GM18505 (cell line): ENCODE results near the gene CHSY1.

Experiments used
- ATAC-seq: cut with Tn5 transposase; IDR thresholded peaks from one replicate; pipeline ENCODE4 v1.9.1; 2021; ENCODE audit not compliant: unreplicated experiment
- POLR2A ChIP-seq: IDR thresholded peaks from 4 replicates; pipeline ENCODE4 v1.6.1; 2011; ENCODE audit warnings: borderline replicate concordance; ENCODE audit not compliant: insufficient read depth, insufficient read length; ENCODE audit errors: extremely low read depth

Gene CHSY1

DNA sequence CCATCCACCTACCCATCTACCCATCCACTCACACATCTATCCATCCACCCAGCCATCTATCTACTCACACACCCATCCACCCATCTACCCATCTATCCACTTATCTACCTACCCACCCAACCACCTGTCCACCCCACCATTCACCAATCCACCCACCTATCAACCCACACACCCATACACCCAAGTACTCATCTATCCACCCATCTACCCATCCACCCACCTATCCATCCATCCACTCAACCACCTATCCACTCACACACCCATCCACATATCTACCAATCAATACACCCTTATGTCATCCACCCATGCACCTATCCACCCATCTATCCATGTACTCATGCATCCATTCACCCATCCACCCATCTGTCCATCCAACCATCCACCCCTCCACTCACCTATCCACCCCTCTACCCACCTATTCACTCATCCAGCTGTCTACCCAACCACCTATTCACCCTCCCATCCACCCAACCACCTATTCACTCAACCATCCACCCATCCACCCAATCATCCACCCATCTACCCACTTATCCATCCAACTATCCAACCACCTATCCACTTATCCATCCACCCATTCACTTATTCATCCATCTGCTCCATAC, 109.8 kb downstream of the CHSY1 start:
- no peak for TF ChIP-seq POLR2A
- ATAC-seq, result no peak

DNA sequence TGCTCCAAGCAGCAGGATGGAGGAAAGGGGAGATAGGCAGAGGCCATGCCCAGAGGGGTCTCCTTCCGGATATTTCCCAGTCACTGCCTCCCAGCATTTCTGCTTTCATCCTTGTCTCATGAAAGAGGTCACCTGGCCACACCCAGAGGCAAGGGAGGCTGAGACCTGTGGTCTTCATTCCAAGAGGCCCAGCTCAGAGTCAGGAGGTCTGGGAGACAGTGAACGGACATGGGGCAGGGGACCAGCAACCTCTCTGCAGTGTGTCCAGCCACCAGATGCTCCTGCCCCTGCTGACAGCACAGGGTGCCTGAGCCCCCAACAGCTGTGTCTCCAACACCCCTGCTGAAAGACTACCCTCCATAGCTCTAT, 111.2 kb downstream of the CHSY1 start:
- TF ChIP-seq POLR2A, result no peak

DNA sequence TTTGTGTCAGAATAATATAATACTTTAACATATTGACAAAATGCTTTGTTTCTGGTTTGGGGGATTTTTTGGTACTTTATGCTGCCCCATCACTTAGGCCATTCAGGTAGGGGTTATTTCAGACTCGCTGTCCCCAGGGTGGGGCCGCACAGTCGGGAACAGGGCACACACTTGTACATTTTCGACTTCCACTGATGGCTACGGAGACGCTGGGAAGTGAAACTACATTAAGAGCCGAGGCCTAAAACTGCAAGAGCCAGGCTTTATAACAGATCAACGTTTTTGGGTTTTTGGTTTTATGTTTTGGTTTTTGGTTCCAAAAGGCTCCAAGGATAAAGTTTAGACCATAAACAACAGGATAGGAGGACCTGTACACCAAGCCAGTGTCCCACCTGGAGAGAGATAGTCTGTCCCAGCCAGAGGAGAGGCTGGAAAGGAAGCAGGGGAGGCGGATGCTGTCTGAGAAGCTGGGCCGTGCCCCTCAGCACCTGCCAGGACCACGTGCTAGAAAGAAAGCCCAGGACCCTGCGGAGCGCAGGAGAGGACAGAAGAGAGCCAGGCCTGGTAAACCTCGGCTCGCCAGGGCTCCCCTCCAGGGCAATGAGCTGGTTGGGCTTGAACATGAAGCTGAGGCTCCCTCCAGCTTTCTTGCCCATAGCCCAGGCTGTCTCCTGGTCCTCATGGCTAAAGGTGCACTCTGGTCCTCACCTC, 111.7 kb downstream of the CHSY1 start:
- ATAC-seq, result no peak
- TF ChIP-seq POLR2A, result no peak

More for the DNA sequence above, 111.2 kb downstream of the CHSY1 start:
- ATAC-seq, result no peak

DNA sequence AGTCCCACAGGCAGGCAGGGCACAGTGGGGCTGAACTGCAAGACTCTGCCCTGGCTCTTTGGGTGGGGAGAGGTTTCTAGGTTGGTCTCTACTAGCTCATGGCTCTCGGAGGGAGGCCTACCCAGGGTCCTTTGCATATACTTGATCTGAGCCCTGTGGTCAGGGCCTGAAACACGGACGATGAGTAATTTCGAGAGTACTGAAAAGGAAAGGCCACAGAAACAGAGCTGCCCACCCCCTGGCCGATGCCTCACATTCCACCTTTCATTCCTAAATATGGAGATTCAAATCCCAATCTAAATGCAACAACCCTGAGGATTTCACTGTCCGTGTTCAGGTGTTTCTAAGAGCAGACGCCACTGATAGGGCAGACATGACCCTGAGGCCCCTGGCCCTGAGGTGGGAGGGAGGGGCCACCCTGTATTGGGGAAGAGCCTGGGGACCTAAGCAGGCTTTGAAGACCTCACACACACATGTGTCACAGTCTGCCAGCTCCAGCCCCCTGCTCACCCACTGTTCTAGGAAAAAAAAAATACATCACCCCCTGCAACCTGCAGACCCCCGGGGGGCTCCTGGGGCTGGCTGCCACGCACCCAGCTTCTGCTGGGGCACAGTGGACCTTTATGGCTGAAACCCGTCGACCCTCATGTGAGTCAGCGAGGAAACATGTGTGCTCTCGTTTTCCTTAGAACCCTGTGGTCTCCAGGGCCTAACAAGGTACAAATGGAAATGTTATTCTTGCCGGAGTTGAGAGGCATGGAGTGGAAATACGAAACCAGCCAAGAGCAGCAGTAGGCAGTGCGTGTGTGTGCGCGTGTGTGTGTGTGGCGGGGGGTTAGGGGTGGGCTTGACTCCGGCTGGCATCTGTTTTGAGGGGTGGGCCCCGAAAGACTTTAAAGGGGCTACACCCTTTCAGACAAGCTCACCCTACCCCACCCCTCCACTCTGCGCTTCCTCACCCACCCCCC, 112.7 kb downstream of the CHSY1 start:
- no peak for TF ChIP-seq POLR2A
- no peak for ATAC-seq

DNA sequence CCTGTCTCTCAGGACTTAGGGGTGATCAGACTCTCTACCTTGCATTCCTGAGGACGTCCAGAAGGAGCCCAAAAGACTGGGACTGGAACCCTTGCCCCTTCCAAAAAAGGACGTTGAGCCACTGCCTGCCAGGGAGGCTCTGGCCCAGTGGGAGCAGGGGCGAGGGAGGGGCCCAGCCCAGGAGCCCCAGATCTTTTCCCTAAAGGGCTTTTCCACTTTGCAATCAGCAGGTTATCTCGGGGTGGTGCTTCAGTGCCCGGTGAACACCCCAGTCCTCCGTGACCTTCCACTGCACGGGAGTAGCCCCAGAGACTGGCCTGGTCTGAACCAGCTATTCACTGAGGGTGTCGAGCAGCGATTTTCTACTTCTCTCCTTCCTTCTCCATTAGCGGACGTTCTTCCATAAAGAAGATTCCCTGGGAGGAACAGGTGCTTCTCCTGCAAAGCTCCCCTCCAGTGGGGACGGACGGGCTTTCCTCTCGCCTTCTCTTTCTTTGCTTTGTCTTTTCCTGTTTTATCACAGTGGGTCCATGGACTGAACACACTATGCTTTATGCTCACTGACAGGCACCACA, 113.7 kb downstream of the CHSY1 start:
- no peak for ATAC-seq
- no peak for TF ChIP-seq POLR2A

DNA sequence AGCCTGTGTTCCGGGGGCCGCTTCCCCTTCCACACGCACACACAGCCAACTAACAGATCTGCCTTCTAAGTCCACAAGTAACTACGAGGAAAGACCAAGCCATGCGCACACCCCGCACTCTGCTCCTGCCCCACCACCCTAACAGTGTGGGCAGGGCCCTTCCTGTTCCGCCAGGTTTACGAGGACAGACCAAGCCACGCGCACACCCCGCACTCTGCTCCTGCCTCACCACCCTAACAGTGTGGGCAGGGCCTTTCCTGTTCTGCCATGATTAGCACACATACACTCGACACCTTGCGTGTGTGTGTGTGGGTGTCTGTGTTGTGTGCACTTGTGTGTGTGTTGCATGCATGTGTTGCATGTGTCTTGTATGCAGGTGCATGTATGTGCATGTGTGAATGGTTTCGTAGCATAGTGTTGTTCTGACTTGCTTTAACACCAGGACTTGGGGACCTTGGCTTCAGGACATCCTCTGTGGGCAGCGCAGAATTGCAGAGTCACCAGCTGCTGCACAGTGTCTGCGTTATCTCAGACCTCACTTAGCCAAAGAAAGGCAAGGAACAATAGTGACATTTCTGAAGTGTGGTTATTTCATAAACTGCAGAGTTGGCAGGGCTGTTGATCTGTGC, 114.4 kb downstream of the CHSY1 start:
- ATAC-seq, result no peak
- no peak for TF ChIP-seq POLR2A

DNA sequence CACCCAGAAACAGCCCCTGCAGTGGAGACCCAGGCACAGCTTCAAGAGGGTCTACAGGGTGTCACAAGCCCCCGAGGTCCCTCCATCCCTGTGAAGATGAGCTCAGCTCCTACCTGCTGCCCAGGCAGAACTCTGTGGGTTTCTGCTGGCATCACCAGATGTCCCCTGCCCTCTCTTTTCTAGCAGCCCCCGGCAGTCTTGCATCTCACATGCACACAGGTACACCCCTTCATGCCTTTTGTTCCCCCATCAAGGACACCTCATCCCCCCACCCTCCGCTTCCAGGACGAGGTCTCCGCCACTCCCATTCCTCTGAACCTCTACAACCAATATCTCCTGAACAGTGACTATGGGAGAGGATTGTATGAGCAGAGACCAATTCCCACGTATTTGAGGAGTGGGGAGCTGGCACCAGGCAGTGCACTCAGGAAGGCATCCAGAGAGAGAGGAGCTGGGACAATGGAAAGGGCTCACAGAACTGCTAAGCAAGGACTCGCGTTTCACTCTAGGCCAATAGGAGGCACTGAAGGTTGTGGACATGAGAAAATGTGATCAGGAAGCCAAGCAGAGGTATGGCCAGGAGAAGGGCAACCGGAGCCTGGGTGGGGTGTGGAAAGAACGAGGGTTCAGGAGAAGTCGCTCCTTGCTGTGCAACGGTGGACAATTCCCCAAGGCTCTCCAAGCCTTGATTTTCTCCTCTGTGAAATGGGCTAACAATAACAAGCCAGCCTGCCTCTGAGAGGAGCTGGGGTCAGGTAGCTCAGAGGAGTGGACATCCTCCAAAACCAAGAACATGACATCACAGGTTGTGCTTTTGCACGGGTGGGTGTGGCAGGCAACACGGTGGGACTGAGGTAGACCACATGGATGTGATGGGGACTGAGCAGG, 115.2 kb downstream of the CHSY1 start:
- TF ChIP-seq POLR2A, result no peak
- ATAC-seq, result no peak

DNA sequence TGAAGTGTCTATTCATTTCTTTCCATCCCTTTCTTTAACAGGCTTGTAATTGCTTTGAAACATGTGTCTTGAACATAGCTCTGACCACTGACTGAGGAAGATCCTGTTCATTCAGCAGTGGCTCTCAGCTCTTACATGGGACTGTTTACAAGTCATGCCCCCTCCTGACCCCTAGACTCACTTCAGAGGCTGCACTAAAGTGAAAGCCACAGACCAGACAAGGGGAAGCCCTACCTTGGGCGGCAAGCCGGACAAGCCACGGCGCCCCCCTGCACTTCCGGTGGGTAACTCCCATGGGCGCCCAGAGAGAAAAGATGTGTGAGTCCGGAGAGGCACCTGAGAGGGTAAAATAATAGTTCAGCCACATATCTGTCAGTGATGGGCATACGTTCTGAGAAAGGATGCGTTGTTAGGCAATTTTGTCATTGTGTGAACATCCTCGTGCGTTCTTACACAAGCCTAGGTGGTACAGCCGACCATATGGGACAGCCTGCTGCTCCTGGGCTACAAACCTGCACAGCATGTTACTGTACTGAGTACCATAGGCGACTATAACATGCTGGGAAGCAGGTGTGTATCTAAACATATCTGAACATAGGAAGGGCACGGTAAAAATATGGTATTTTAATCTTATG, 116.2 kb downstream of the CHSY1 start:
- TF ChIP-seq POLR2A, result no peak
- peak; percentile 70 for ATAC-seq

DNA sequence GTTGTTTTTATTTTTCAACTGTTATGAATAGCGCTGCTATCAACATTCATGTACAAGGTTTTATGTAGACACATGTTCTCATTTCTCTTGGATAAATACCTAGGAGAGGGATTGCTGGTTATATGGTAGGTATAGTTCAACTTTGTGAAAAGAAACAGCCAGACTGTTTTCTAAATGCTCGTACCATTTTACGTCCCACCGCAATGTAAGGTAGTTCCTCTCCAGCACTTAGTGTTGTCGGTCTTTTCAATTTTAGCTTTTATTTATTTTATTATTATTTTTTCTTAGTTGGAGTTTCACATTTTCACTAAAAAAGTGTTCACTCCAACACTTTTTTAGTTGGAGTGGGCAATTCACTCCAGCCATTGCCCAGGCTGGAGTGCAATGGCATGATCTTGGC, 117.1 kb downstream of the CHSY1 start:
- no peak for TF ChIP-seq POLR2A
- no peak for ATAC-seq

DNA sequence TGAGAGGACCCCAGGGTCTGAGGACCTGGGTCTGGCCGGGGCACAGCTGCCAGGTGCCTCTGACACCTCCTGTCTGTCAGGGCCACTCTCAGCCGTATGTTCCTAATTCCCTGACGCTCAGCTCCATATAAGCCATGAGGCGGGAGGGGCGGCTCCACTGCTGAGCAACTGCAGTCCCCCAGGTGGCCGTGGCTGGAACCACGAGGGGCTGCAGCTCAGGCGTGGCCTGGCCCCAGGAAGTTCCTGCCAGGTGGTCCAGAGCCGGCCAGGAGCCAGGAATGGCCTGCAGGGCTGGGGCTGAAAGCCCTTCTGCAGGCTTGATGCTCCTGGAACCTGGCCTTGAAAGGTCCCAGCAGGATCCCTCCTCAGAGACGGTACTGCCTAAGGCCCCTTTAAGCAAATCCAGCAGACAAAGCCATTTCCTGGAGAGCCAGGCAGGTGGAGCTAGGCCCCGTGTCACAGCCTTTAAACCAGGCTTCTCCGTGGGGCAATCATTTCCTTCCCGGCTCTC, 118.0 kb downstream of the CHSY1 start:
- TF ChIP-seq POLR2A, result no peak
- no peak for ATAC-seq

DNA sequence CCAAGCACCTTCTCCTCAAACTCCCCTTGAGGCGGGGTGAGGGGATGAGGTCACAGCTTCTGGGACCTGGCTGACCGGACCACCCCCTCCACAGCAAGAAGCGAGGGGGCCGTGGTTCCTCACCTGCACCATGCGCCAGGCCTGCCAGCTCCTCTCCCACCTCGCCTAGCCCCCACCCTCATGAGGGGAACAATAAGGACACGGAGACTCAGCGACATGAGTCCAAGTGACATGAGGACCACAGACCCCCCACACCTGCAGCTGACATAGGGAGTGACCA, 118.7 kb downstream of the CHSY1 start:
- ATAC-seq, result no peak
- no peak for TF ChIP-seq POLR2A
